Kidney (tissue), 14 donors: ENCODE results near the gene ACTMAP. TPM values are rescaled to one million over a fixed set of nuclear protein-coding genes. Genes with fewer than 3 reads are reported as not detected.
A peak's percentile ranks its signal among the peaks of the same experiment; 100 is the strongest.

Experiments used
- DNase-seq, 5 donors: peaks; one replicate each; pipeline ENCODE4 v3.0.0-alpha.2; 2013 to 2020
- FAIRE-seq: peaks from 2 replicates; lab custom pipeline; 2012; peaks lifted over from hg19 to GRCh38; lab: Jason Lieb, UNC
- H3K27ac ChIP-seq, 2 donors: one replicate each; pipeline ENCODE4 v1.7.0; 2013; ENCODE audit warnings: low read depth in 2 of 2, low read length in 2 of 2, inconsistent platforms in 1 of 2
- H3K27me3 ChIP-seq: one replicate; pipeline ENCODE4 v1.7.1; 2013; ENCODE audit warnings: low read length, inconsistent platforms; ENCODE audit not compliant: control insufficient read depth, insufficient read depth
- H3K36me3 ChIP-seq, 3 donors: one replicate each; pipeline versions ENCODE4 v1.7.0 to v1.7.1; 2013; ENCODE audit warnings: low read length in 3 of 3, control low read depth in 1 of 3, inconsistent platforms in 1 of 3; ENCODE audit not compliant: insufficient read depth in 3 of 3, control insufficient read depth in 2 of 3
- H3K4me1 ChIP-seq, 3 donors: one replicate each; pipeline versions ENCODE4 v1.7.0 to v1.7.1; 2013; ENCODE audit warnings: low read length in 3 of 3, inconsistent platforms in 1 of 3, low read depth in 1 of 3; ENCODE audit not compliant: control insufficient read depth in 2 of 3, insufficient read depth in 2 of 3
- H3K4me3 ChIP-seq, 3 donors: one replicate each; pipeline versions ENCODE4 v1.7.0 to v1.8.1; 2013; ENCODE audit warnings: low read length in 3 of 3, control low read depth in 1 of 3, inconsistent platforms in 1 of 3
- H3K9ac ChIP-seq, 3 donors: one replicate each; pipeline versions ENCODE4 v1.7.0 to v1.7.1; 2013; ENCODE audit warnings: low read length in 3 of 3, control low read depth in 1 of 3, inconsistent platforms in 1 of 3
- H3K9me3 ChIP-seq, 3 donors: one replicate each; pipeline versions ENCODE4 v1.7.0 to v1.7.1; 2013; ENCODE audit warnings: low read length in 3 of 3, control low read depth in 1 of 3, inconsistent platforms in 1 of 3; ENCODE audit not compliant: control insufficient read depth in 2 of 3, insufficient read depth in 1 of 3
- CTCF ChIP-seq: IDR thresholded peaks from 3 replicates; pipeline ENCODE4 v1.5.1; 2012; ENCODE audit warnings: mild to moderate bottlenecking, moderate library complexity, borderline replicate concordance; ENCODE audit not compliant: insufficient read depth; ENCODE audit errors: extremely low read depth
- intact Hi-C: fragments of 100-400 bp; cut with DNase I; formaldehyde crosslinking; loops from one replicate; pipeline ENCODE4 v1.11.1; 2022
- polyA plus RNA-seq: library from polyadenylated mRNA; stranded (reverse); fragments of 350-450 nt; fragmentation: Illumina TruSeq; extraction: RNeasy Lipid Tissue Mini Kit (QIAGEN cat#74804); gene quantifications from one replicate; pipeline ENCODE4 v1.2.3, GENCODE V29; 2014; ENCODE audit warnings: low read depth, low replicate concordance; ENCODE audit not compliant: insufficient read depth
- total RNA-seq: library from RNA; stranded (reverse); fragmentation: NEBNext Ultra II Directional; extraction: Animal tissue kit (Norgen Biotek cat#: 25700); gene quantifications from one replicate; pipeline ENCODE4 v1.2.1, GENCODE V29; 2021
- donor health status: control.
- donor health status: control.
- donor health status: control.
- donor health status: control.
- donor health status: control.
- donor health status: DM: yes; HTN: yes; CAD: no.
- donor health status: Normal renal cell carcinoma (clear cell type).

ACTMAP gene
- total and polyA plus RNA-seq, 2 donors from 2014 or later: 8.7 to 8.9 TPM

- Histone ChIP-seq H3K36me3 (peaks cover 0 to 3% (median 2%) of the 10 kb centered on the region in 3 donors), H3K27ac (peak overlapping the region; percentile 95 to 98), H3K27me3 (no peaks in the 10 kb centered on the region), H3K4me3 (peak overlapping the region; percentile 82 to 99 (median 83)), H3K9me3 (no peaks in the 10 kb centered on the region), H3K9ac (peak overlapping the region; percentile 77 to 99 (median 82)), H3K4me1 (peaks cover 3 to 41% (median 19%) of the 10 kb centered on the region in 3 donors)
- DNase-seq (peak in 2 of 5 donors; percentile 12 to 14), FAIRE-seq (no peak)
- intact Hi-C loops: no loop called here
- TF ChIP-seq CTCF: no peak
Observed at GRCh38 chr19:40717325-40717879, 32.9 kb downstream of the ACTMAP start.

GRCh38 chr19:40716482-40717324 lies 33.6 kb downstream of the ACTMAP start, which contains the start of the genes COQ8B and ITPKC:
TSS of gene COQ8B (minus strand) at chr19:40716886. CDS start at chr19:40714632, 2,254 bp downstream.
TSS of gene ITPKC (plus strand) at chr19:40717112. CDS start at chr19:40717136, 24 bp downstream.
- H3K9me3 ChIP-seq: no peaks in the 10 kb centered on the region
- H3K27ac ChIP-seq: peak within 1 kb of the TSS; percentile 96 to 98
- H3K4me3 ChIP-seq: peak within 1 kb of the TSS; percentile 83 to 99 (median 88)
- peak; percentile 99 to 100 (median 99) for DNase-seq
- H3K36me3 ChIP-seq: peaks cover 0 to 3% (median 2%) of the 10 kb centered on the region in 3 donors
- H3K27me3 ChIP-seq: no peaks in the 10 kb centered on the region
- H3K4me1 ChIP-seq: peaks cover 3 to 36% (median 13%) of the 10 kb centered on the region in 3 donors
- FAIRE-seq: no peak
- TF ChIP-seq CTCF: peak; percentile 9
- intact Hi-C loops: no loop called here
- H3K9ac ChIP-seq: peak within 1 kb of the TSS; percentile 83 to 99 (median 84)

GRCh38 chr19:40716031-40716481 lies 34.2 kb downstream of the ACTMAP start:
- H3K9me3 ChIP-seq: no peaks in the 10 kb centered on the region
- H3K4me1 ChIP-seq: peaks cover 3 to 35% (median 13%) of the 10 kb centered on the region in 3 donors
- FAIRE-seq (no peak), DNase-seq (peak in 2 of 5 donors; percentile 33 to 83)
- no peaks in the 10 kb centered on the region for H3K27me3 ChIP-seq
- peak overlapping the region; percentile 83 to 99 (median 84) for H3K9ac ChIP-seq
- peak overlapping the region; percentile 77 to 99 (median 88) for H3K4me3 ChIP-seq
- peaks cover 0 to 3% (median 2%) of the 10 kb centered on the region in 3 donors for H3K36me3 ChIP-seq
- TF ChIP-seq CTCF: no peak
- intact Hi-C loops: no loop called here
- H3K27ac ChIP-seq: peak overlapping the region; percentile 96 to 98
